GM23248 (cell line): ENCODE results near the gene HPS1.

Experiments
- EZH2 ChIP-seq: fragments of 200-600 bp; sonication (generic); IDR thresholded peaks from 2 replicates; pipeline ENCODE4 v1.6.1; 2018; ENCODE audit warnings: antibody characterized with exemption, mild to moderate bottlenecking; ENCODE audit not compliant: insufficient read depth, poor library complexity, severe bottlenecking
- EZH2phosphoT487 ChIP-seq: fragments of 200-600 bp; sonication (generic); IDR thresholded peaks from 2 replicates; pipeline ENCODE4 v1.6.1; 2018; ENCODE audit warnings: antibody characterized with exemption, moderate library complexity, mild to moderate bottlenecking, low read depth; ENCODE audit not compliant: insufficient read depth

GRCh38 chr10:98489561-98490481 lies 43.1 kb upstream of the HPS1 start:
- TF ChIP-seq EZH2 = no peak
- TF ChIP-seq EZH2phosphoT487 = no peak
